Calu3 (cell line): Measurements from ENCODE around the gene ZNFX1. TPM values are rescaled to one million over a fixed set of nuclear protein-coding genes. Genes with fewer than 3 reads are reported as not detected.

ENCODE experiments used
- BruUV-seq: library from RNA; stranded (reverse); fragments of 400-500 nt; replicated peaks from 2 replicates; lab custom pipeline; 2021; lab: Mats Ljungman, UMichigan
- CTCF ChIA-PET: fragments of 300-600 bp; sonication (Branson Sonifier 250); formaldehyde crosslinking; loops from one replicate; lab custom pipeline; 2022; ENCODE audit warnings: antibody characterized with exemption; lab: Charles Lee
- DNase-seq: peaks from one replicate; pipeline ENCODE4 v3.0.0; 2022
- H3K27ac Mint-ChIP-seq: one replicate; pipeline ENCODE4 v1.8.0; 2022; ENCODE audit warnings: mixed read lengths; ENCODE audit not compliant: unreplicated experiment
- H3K27me3 Mint-ChIP-seq: one replicate; pipeline ENCODE4 v1.8.0; 2022; ENCODE audit warnings: mixed read lengths; ENCODE audit not compliant: unreplicated experiment
- H3K36me3 Mint-ChIP-seq: one replicate; pipeline ENCODE4 v1.8.0; 2022; ENCODE audit warnings: mild to moderate bottlenecking, moderate library complexity, mixed read lengths; ENCODE audit not compliant: insufficient read depth, unreplicated experiment
- H3K4me1 Mint-ChIP-seq: one replicate; pipeline ENCODE4 v1.8.0; 2022; ENCODE audit warnings: mild to moderate bottlenecking, low read depth, mixed read lengths; ENCODE audit not compliant: unreplicated experiment
- H3K4me3 Mint-ChIP-seq: one replicate; pipeline ENCODE4 v1.8.0; 2022; ENCODE audit warnings: mild to moderate bottlenecking, low read depth, moderate library complexity, mixed read lengths; ENCODE audit not compliant: unreplicated experiment
- H3K9me3 Mint-ChIP-seq: one replicate; pipeline ENCODE4 v1.8.0; 2022; ENCODE audit warnings: low read depth, mixed read lengths; ENCODE audit not compliant: unreplicated experiment
- intact Hi-C: fragments of 100-400 bp; cut with micrococcal nuclease; formaldehyde crosslinking; loops from one replicate; pipeline ENCODE4 v1.10.0; 2022; ENCODE audit not compliant: unreplicated experiment
- total RNA-seq: library from RNA; stranded (reverse); gene quantifications from 2 replicates; pipeline ENCODE4 v1.2.3, GENCODE V29; 2022
- TF ChIP-seq, protein P1 (sequence below): fragments of 200-600 bp; IDR thresholded peaks from one replicate; pipeline ENCODE4 v1.8.0; 2022; ENCODE audit warnings: antibody characterized with exemption; ENCODE audit not compliant: unreplicated experiment

ZNFX1 gene
- total RNA-seq, 1 experiment from 2014 or later, result 94.1 TPM

DNA sequence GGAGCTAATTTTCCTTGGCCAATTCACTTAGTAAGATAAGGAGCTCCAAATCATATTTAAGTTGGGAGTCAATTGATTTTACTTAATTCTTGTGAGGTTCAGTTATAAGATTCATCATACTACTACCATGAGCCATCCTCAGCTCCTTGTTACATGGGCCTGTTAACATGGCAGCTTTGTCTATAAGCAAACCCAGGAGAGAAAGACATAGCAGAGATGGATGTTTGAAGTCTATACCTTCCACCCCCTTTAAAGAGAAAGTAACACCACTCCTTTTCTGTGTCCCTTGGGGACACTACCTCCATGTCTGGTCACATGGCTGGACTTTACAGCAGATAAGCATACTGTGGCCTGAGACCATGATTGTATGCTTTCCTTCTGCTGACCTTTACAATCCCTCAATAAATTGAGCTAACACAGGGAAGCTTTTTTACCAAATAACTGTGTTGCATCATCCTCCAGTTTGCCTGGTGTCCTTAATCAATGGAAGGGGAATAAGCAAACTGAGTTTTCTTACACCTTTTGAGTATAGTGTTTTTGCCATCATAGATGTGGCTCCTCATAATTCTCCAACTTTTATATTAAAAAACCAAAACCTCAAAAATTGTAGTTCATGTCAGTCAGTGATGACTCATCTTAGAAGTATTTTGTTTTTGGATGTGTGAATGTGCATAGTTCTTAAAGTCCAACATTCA, 9.8 kb upstream of the ZNFX1 start:
- CTCF ChIA-PET, result interaction anchor here (0.7 to 1.2 kb wide), 2 partner anchors 11 to 196 kb away, joined by 3 to 6 read pairs; no protein-coding TSS in a partner anchor
- BruUV-seq, result no TSS peak
- Mint-ChIP-seq H3K9me3 (peaks cover 36% of the 10 kb centered on the region), H3K4me1 (peaks cover 88% of the 10 kb centered on the region), H3K36me3 (peaks cover 100% of the 10 kb centered on the region), H3K27ac (peak overlapping the region; percentile 95), H3K4me3 (peak overlapping the region; percentile 38), H3K27me3 (peaks cover 29% of the 10 kb centered on the region)
- intact Hi-C loops, result loop anchor here (1.0 kb wide), 1 partner anchor 9 kb away; the partner anchor contains the start of gene ZNFX1
- DNase-seq, result no peak
- TF ChIP-seq, protein P1, sequence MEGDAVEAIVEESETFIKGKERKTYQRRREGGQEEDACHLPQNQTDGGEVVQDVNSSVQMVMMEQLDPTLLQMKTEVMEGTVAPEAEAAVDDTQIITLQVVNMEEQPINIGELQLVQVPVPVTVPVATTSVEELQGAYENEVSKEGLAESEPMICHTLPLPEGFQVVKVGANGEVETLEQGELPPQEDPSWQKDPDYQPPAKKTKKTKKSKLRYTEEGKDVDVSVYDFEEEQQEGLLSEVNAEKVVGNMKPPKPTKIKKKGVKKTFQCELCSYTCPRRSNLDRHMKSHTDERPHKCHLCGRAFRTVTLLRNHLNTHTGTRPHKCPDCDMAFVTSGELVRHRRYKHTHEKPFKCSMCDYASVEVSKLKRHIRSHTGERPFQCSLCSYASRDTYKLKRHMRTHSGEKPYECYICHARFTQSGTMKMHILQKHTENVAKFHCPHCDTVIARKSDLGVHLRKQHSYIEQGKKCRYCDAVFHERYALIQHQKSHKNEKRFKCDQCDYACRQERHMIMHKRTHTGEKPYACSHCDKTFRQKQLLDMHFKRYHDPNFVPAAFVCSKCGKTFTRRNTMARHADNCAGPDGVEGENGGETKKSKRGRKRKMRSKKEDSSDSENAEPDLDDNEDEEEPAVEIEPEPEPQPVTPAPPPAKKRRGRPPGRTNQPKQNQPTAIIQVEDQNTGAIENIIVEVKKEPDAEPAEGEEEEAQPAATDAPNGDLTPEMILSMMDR, result no peak

DNA sequence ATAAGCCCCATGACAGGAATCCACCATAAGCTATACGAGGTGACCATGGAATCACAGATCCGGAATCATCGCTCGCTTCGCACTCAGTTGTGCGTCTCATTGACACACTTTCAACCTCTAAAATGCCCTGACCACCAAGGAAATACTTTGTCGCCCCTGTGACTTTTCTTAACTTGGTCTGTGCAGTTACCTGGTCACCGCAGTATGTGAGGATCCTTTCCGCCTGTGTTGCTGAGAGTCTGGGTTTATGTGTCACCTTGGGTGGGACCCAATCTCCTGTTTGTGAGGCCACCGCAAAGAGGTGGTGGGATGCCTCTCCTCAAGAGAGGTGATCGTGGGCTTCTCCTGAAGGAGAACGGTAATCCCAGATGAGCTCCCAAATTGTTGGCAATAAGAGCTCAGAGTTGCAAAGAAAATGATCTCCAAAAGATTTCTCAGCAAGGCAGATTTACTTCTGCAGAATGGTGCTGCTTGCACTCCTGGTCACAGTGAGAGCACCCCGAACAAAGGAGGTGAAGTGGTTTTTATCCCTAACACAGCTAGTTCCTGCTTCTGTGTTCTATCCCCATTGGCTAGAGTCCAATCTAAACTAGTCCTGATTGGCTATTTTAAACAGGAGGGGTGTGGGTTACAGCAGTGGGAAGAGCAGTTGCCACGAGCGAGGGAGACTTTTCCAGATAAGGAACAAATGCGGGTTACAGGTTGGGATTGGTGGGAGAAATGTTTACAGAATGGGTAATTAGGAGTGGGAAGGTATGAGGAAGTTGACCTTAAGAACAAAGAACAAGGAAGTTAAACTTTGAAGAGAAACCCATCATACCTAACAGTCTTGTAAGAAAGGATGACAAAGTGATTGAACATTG, 9.1 kb upstream of the ZNFX1 start:
- peak overlapping the region; percentile 38 for H3K4me3 Mint-ChIP-seq
- DNase-seq, result peak; percentile 62
- CTCF ChIA-PET, result interaction anchor here (0.7 to 1.2 kb wide), 2 partner anchors 11 to 197 kb away, joined by 3 to 6 read pairs; no protein-coding TSS in a partner anchor
- H3K36me3 Mint-ChIP-seq, result peaks cover 100% of the 10 kb centered on the region
- peaks cover 36% of the 10 kb centered on the region for H3K9me3 Mint-ChIP-seq
- BruUV-seq, result TSS peak; percentile 85
- H3K27ac Mint-ChIP-seq, result peak overlapping the region; percentile 95
- TF ChIP-seq, protein P1, result no peak
- peaks cover 29% of the 10 kb centered on the region for H3K27me3 Mint-ChIP-seq
- peaks cover 95% of the 10 kb centered on the region for H3K4me1 Mint-ChIP-seq
- intact Hi-C loops, result loop anchor here (1.0 kb wide), 1 partner anchor 9 kb away; the partner anchor contains the start of gene ZNFX1

DNA sequence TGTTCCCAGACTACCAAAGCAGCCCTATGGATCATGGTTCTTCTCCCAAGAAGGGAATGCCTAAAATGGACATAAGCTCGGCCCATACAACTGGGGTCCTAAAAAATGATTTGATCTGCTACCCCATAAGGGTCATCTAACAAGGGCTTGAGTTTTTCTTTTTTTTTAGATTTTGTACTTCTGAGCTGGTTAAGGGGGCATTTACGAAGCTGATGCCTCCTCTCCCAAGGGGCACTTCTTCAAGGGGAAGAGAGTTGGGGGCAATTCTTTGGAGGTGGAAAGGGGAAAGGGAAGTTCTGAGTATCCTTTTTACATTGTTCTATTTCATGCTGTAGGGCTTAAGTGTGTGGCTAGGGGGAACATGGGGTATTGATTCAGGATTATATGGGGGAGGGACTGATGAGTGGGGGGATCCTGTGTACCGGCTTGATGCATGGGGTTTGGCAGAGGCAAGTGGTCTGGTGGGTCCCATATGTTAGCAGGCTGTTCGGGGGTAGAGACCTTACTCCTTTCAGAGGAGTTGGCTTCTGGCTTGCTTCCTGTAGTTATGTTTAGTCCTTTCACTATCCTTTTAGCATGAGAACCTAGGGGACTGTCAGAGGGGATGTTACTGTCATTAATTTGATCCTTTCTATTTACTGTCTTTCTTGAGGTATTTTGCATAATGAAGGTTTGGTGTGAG, 8.1 kb upstream of the ZNFX1 start:
- H3K4me3 Mint-ChIP-seq, result peak overlapping the region; percentile 38
- H3K27ac Mint-ChIP-seq, result peak overlapping the region; percentile 95
- intact Hi-C loops, result no loop called here
- H3K9me3 Mint-ChIP-seq, result peaks cover 39% of the 10 kb centered on the region
- DNase-seq, result no peak
- CTCF ChIA-PET, result no interaction called here
- peaks cover 99% of the 10 kb centered on the region for H3K4me1 Mint-ChIP-seq
- no TSS peak for BruUV-seq
- TF ChIP-seq, protein P1, result no peak
- H3K27me3 Mint-ChIP-seq, result peaks cover 29% of the 10 kb centered on the region
- H3K36me3 Mint-ChIP-seq, result peaks cover 100% of the 10 kb centered on the region

DNA sequence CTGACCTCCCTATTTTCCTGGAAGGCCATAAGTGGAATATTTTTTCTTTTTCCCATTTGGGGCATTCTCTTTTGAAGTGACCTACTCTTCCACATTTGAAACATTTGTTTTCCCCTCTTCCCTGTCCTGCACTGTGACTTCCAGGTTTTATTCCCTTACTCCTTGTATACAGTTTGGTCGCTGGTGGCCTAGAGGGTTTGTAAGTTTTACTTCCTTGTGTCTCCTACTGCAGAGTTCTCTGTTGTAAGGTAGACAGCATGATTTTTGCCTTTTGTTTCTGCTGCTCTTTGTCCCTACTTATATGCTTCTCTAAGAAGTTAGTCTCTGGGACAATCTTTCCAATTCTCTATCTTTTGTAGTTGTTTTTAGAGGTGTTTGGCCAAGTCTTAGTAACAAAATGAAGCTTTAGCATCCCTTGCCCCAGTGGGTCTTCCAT, 7.4 kb upstream of the ZNFX1 start:
- Mint-ChIP-seq H3K27me3 (peaks cover 29% of the 10 kb centered on the region), H3K9me3 (peaks cover 43% of the 10 kb centered on the region), H3K36me3 (peaks cover 100% of the 10 kb centered on the region), H3K4me1 (peaks cover 99% of the 10 kb centered on the region), H3K27ac (peak overlapping the region; percentile 95), H3K4me3 (peak overlapping the region; percentile 38)
- BruUV-seq, result no TSS peak
- CTCF ChIA-PET, result no interaction called here
- no peak for DNase-seq
- TF ChIP-seq, protein P1, result no peak
- intact Hi-C loops, result no loop called here
